ENCODE measurements around the gene PHF13. TPM values are rescaled to one million over a fixed set of nuclear protein-coding genes. Genes with fewer than 3 reads are reported as not detected.

Gene PHF13
- total and polyA plus RNA-seq, 2 donors (not counting 3 experiments of a cell fraction or from before 2014, with no cell fraction given): 5.6 to 18.6 TPM

- ChIA-PET CTCF (interaction anchor here (0.6 to 1.4 kb wide), 6 partner anchors 12 to 148 kb away, joined by 3 to 9 read pairs (median 4); partner anchors contain the start of gene DNAJC11), POLR2A (no interaction called here)
- Histone ChIP-seq H3K9me3 (replicated peaks; ENCODE audit: control insufficient read depth, insufficient read depth, low read length) (no peaks in the 10 kb centered on the region), H3K4me3 (replicated peaks in 1 of 3; ENCODE audit: insufficient read depth in 1 of 3, low read depth in 1 of 3, low read length in 3 of 3) (no peak overlapping the region), H2AFZ (ENCODE audit: low read depth, low read length) (no peak overlapping the region), H3K79me2 (ENCODE audit: control insufficient read depth, insufficient read depth, low read length) (no peaks in the 10 kb centered on the region), H3K27me3 (ENCODE audit: control insufficient read depth in 2 of 2, insufficient read depth in 2 of 2, low read length in 2 of 2) (no peaks in the 10 kb centered on the region), H4K20me1 (replicated peaks; ENCODE audit: control insufficient read depth, extremely low read depth, insufficient read depth, low read length) (no peaks in the 10 kb centered on the region), H3K36me3 (ENCODE audit: control insufficient read depth in 2 of 2, extremely low read depth in 1 of 2, insufficient read depth in 2 of 2, low read length in 2 of 2) (peaks cover 6 to 38% of the 10 kb centered on the region in 2 experiments), H3K4me2 (ENCODE audit: insufficient read depth, low read length) (no peak overlapping the region), H3K27ac (ENCODE audit: insufficient read depth, low read depth, low read length) (no peak overlapping the region), H3K9ac (replicated peaks; ENCODE audit: extremely low read depth, insufficient read depth, low read length) (no peak overlapping the region), H3K4me1 (ENCODE audit: control insufficient read depth, extremely low read depth, insufficient read depth, low read length) (no peaks in the 10 kb centered on the region), H3K9me1 (replicated peaks; ENCODE audit: control insufficient read depth, extremely low read depth, insufficient read depth, low read length) (no peaks in the 10 kb centered on the region)
- dilution Hi-C loops (cut with MboI; ENCODE audit: extremely low pct_ligation_motif_present, low sequenced_read_pairs): no loop called here
- DNase-seq (ENCODE audit: low read depth, low spot score): peak; percentile 56
- TF ChIP-seq GATA2 (IDR thresholded peaks at IDR 0.05; ENCODE audit: insufficient read depth, insufficient read length, low read depth, low read length) (no peak), FOS (IDR thresholded peaks at IDR 0.05; ENCODE audit: borderline replicate concordance, insufficient read depth, low read length) (no peak), POLR2A (IDR thresholded peaks at IDR 0.05; ENCODE audit: low read depth, low read length) (no peak), POLR2AphosphoS5 (IDR thresholded peaks at IDR 0.05; ENCODE audit: insufficient read depth, low read depth, low read length) (peak; percentile 14), MAX (IDR thresholded peaks at IDR 0.05; ENCODE audit: insufficient read depth, insufficient read length) (no peak), JUN (IDR thresholded peaks at IDR 0.05; ENCODE audit: borderline replicate concordance, insufficient read depth, insufficient read length, low read depth) (no peak), CTCF (IDR thresholded peaks at IDR 0.05; ENCODE audit: extremely low read depth in 1 of 2, insufficient read depth in 1 of 2, low read depth in 1 of 2, low read length in 2 of 2) (peak; percentile 50 to 77)
- BruUV-seq (replicated peaks): TSS peak; percentile 53
- no peak for FAIRE-seq
- intact Hi-C loops (cut with micrococcal nuclease): loop anchor here (1.0 kb wide), 1 partner anchor 80 kb away; the partner anchor contains the start of gene NOL9
Measured at GRCh38 chr1:6634371-6635052, 21.0 kb downstream of the PHF13 start.
